Lower leg skin (tissue), 4 donors: Measurements from ENCODE around the gene ENDOD1. TPM values are rescaled to one million over a fixed set of nuclear protein-coding genes. Genes with fewer than 3 reads are reported as not detected.

ENCODE experiments used
- DNase-seq, 2 donors: peaks; one replicate each; pipeline ENCODE4 v3.0.0-alpha.2; 2019; ENCODE audit warnings: low spot score in 2 of 2
- H3K4me3 ChIP-seq: fragments of 200-600 bp; sonication (generic); 2 replicates; pipeline ENCODE4 v1.5.1; 2017; ENCODE audit warnings: mild to moderate bottlenecking, low read depth; ENCODE audit not compliant: poor library complexity, severe bottlenecking
- POLR2A ChIP-seq, 2 donors: fragments of 450-650 bp; IDR thresholded peaks; one replicate each; pipeline ENCODE4 v1.6.1; 2016 to 2017; ENCODE audit warnings: antibody characterized with exemption in 2 of 2, mild to moderate bottlenecking in 1 of 2, moderate library complexity in 1 of 2
- WGBS, 2 donors: methylation state at CpG; one replicate each; pipeline ENCODE4 v1.1.5; 2018; 5-methylcytosine and 5-hydroxymethylcytosine counted together
- intact Hi-C: fragments of 100-400 bp; cut with DNase I; formaldehyde crosslinking; loops from one replicate; pipeline ENCODE4 v1.15.0; 2023; ENCODE audit warnings: low total_unique reads
- total RNA-seq, 4 donors: library from RNA; depleted of rRNA; stranded (reverse); fragments of >200 nt; gene quantifications; one replicate each; pipeline ENCODE4 v1.1.0, GENCODE V29; 2016
- TF ChIP-seq, protein P1 (sequence below), 3 donors: fragments of 450-650 bp; IDR thresholded peaks; one replicate each; pipeline ENCODE4 v1.5.1; 2016; ENCODE audit warnings: antibody characterized with exemption in 3 of 3, mild to moderate bottlenecking in 3 of 3, moderate library complexity in 2 of 3

ENDOD1 gene
- total RNA-seq, 4 donors from 2014 or later = 57.6 to 113 (median 87.2) TPM

DNA sequence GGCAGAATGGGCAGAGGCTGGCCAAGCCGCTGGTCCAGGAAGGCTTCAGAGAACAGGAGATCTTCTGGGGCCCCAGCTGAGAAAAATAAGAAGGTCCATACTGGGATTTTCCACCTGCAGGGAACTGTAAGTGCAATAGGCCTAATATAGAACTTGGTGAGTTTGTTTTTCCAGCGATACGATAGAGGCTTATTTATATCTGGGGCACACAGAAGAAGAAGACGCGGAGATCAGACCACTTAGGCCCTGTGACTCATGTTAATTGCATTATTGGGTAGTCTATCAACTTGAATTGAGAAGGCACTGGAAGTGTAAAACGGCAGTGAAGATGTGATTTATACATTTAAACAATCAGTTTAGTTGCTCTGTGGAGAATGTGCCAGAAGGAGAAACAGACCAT lies 30.6 kb upstream of the ENDOD1 start:
- no peak for TF ChIP-seq POLR2A (IDR thresholded peaks at IDR 0.05)
- TF ChIP-seq, protein P1, sequence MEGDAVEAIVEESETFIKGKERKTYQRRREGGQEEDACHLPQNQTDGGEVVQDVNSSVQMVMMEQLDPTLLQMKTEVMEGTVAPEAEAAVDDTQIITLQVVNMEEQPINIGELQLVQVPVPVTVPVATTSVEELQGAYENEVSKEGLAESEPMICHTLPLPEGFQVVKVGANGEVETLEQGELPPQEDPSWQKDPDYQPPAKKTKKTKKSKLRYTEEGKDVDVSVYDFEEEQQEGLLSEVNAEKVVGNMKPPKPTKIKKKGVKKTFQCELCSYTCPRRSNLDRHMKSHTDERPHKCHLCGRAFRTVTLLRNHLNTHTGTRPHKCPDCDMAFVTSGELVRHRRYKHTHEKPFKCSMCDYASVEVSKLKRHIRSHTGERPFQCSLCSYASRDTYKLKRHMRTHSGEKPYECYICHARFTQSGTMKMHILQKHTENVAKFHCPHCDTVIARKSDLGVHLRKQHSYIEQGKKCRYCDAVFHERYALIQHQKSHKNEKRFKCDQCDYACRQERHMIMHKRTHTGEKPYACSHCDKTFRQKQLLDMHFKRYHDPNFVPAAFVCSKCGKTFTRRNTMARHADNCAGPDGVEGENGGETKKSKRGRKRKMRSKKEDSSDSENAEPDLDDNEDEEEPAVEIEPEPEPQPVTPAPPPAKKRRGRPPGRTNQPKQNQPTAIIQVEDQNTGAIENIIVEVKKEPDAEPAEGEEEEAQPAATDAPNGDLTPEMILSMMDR (IDR thresholded peaks at IDR 0.05) = no peak
- no peak overlapping the region for H3K4me3 ChIP-seq
- 82 to 88% methylated on average over 6 of the region's 6 CpGs for WGBS, 2 donors
- no peak for DNase-seq
- intact Hi-C loops = no loop called here

DNA sequence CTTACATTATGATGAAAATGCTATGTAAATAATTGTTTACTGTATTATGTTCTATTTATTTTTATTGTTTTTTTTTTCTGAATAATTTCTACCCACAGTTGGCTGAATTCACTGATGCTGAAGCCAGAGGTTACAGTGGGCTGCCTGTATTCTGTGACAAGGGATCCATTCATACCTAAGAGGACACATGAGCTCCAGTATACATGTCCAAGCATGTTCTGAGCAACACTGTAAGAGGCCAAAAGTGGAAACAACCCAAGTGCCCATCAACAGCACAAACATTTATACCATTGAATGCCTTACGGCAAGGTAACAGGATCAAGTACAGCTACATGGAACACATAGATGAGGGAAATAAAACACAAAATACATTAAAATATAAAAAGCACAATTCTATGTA lies 24.3 kb upstream of the ENDOD1 start:
- DNase-seq = no peak
- no peak for TF ChIP-seq POLR2A (IDR thresholded peaks at IDR 0.05)
- TF ChIP-seq, protein P1 (IDR thresholded peaks at IDR 0.05) = no peak
- 84 to 97% methylated on average over 1 of the region's 1 CpG for WGBS, 2 donors
- no peak overlapping the region for H3K4me3 ChIP-seq
- intact Hi-C loops = no loop called here

DNA sequence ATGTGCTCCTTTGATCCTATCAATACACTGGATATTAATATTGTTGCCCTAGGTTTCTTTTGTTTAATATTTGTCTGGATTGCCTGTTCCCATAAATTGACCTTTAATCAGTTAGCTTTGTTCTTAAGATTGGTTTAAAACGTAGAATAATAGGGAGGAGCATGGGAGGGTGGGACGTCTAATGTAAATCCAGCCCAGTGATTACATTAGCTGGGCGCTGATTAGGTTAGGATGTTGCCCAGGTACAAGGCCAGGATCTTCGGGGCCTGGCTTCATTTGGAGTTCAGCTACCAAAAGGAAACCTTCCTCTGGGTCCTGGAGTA lies 23.0 kb upstream of the ENDOD1 start, which contains the start of gene SRSF8:
Gene SRSF8, plus strand, starts transcription at position 204 of the 323 bp plus-strand sequence. CDS start 308 bp downstream, outside the sequence.
- DNase-seq = no peak

DNA sequence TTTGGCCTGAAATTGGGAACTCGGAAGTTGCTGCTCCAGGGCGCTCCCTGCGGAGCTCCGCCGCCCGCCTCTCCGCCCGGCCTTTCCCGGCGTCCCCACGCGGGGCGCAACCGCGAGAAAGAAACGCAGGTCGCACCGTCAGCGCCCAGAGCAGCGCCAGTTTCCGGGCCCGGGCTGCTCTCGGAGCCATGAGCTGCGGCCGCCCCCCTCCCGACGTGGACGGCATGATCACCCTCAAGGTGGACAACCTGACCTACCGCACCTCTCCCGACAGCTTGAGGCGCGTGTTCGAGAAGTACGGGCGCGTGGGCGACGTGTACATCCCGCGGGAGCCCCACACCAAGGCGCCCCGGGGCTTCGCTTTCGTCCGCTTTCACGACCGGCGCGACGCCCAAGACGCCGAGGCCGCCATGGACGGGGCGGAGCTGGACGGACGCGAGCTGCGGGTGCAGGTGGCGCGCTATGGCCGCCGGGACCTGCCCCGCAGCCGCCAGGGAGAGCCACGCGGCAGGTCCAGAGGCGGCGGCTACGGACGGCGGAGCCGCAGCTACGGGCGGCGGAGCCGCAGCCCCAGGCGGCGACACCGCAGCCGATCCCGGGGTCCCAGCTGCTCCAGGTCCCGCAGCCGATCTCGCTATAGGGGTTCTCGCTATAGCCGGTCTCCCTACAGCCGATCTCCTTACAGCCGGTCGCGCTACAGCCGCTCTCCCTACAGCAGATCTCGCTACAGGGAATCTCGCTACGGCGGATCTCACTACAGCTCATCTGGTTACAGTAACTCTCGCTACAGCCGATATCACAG lies 22.4 kb upstream of the ENDOD1 start:
- DNase-seq = peak; percentile 74 to 96
- intact Hi-C loops = no loop called here
- 0 to 1% methylated on average over 9 to 59 of the region's 98 CpGs for WGBS, 2 donors
- TF ChIP-seq, protein P1 (IDR thresholded peaks at IDR 0.05) = no peak
- TF ChIP-seq POLR2A (IDR thresholded peaks at IDR 0.05) = no peak
- peak overlapping the region; percentile 71 for H3K4me3 ChIP-seq

More for the DNA sequence above, 23.0 kb upstream of the ENDOD1 start, which contains the start of gene SRSF8:
- TF ChIP-seq, protein P1 (IDR thresholded peaks at IDR 0.05) = no peak
- no peak for TF ChIP-seq POLR2A (IDR thresholded peaks at IDR 0.05)
- WGBS, 2 donors = 0 to 1% methylated on average over 4 of the region's 4 CpGs
- H3K4me3 ChIP-seq = peak within 1 kb of the TSS; percentile 71
- intact Hi-C loops = no loop called here

DNA sequence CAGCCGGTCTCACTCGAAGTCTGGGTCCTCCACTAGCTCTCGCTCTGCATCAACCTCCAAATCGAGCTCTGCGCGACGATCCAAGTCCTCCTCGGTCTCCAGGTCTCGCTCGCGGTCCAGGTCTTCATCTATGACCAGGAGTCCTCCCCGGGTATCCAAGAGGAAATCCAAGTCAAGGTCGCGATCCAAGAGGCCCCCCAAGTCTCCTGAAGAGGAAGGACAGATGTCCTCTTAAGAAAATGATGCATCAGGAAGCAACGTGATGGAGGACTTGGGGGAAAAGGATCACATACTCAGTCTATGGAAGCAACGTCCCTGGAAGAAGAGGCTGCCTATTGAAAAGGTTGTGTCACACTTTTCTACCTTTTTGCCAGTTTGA lies 21.8 kb upstream of the ENDOD1 start:
- peak overlapping the region; percentile 71 for H3K4me3 ChIP-seq
- intact Hi-C loops = no loop called here
- TF ChIP-seq, protein P1 (IDR thresholded peaks at IDR 0.05) = no peak
- TF ChIP-seq POLR2A (IDR thresholded peaks at IDR 0.05) = no peak
- WGBS, 2 donors = 0% methylated on average over 16 of the region's 16 CpGs
- DNase-seq = peak in 1 of 2 donors; percentile 92
